Right lobe of liver (tissue), 6 donors: ENCODE measurements around the gene ADCY3. TPM values are rescaled to one million over a fixed set of nuclear protein-coding genes. Genes with fewer than 3 reads are reported as not detected.
A peak's percentile ranks its signal among the peaks of the same experiment; 100 is the strongest.

Source experiments
- ATAC-seq, 4 donors: fragments of 200-7000 bp; cut with Tn5 transposase; one replicate each; pipeline ENCODE4 v1.9.1; 2020; ENCODE audit warnings: mild to moderate bottlenecking in 4 of 4, moderate library complexity in 4 of 4
- DNase-seq, 3 donors: peaks; one replicate each; pipeline ENCODE4 v3.0.0-alpha.2; 2020
- H3K27ac ChIP-seq, 3 donors: fragments of 200-600 bp; one replicate each; pipeline ENCODE4 v1.8.0; 2022
- H3K27me3 ChIP-seq, 2 donors: fragments of 200-600 bp; one replicate each; pipeline ENCODE4 v1.8.0; 2022
- H3K36me3 ChIP-seq, 4 donors: fragments of 200-600 bp; sonication (generic) in 1 of 4; one replicate each; pipeline versions ENCODE4 v1.5.1 to v1.8.0; 2017 to 2022; ENCODE audit warnings: control low read depth in 1 of 4
- H3K4me1 ChIP-seq, 4 donors: fragments of 200-600 bp; sonication (generic) in 1 of 4; one replicate each; pipeline versions ENCODE4 v1.5.1 to v1.8.0; 2017 to 2022; ENCODE audit warnings: control low read depth in 1 of 4
- H3K4me3 ChIP-seq, 3 donors: fragments of 200-600 bp; one replicate each; pipeline ENCODE4 v1.8.0; 2022
- H3K9me3 ChIP-seq, 4 donors: fragments of 200-600 bp; sonication (generic) in 1 of 4; one replicate each; pipeline versions ENCODE4 v1.5.1 to v1.8.0; 2017 to 2022; ENCODE audit warnings: control low read depth in 1 of 4
- CTCF ChIP-seq, 4 donors: fragments of 200-600 bp in 3 of 4; fragments of 450-650 bp in 1 of 4; IDR thresholded peaks; one replicate each; pipeline versions ENCODE4 v1.5.1 to v1.8.0; 2016 to 2022; ENCODE audit warnings: antibody characterized with exemption in 4 of 4, mild to moderate bottlenecking in 2 of 4
- POLR2A ChIP-seq: fragments of 450-650 bp; IDR thresholded peaks from one replicate; pipeline ENCODE4 v1.6.1; 2017; ENCODE audit warnings: antibody characterized with exemption, mild to moderate bottlenecking
- WGBS: methylation state at CpG from one replicate; pipeline ENCODE4 v1.1.6; 2018; ENCODE audit warnings: low coverage, low lambda C conversion rate; ENCODE audit not compliant: insufficient coverage; ENCODE audit errors: missing lambda C conversion rate; 5-methylcytosine and 5-hydroxymethylcytosine counted together
- intact Hi-C, 2 donors: fragments of 100-400 bp; cut with DNase I; formaldehyde crosslinking; loops; one replicate each; pipeline versions ENCODE4 v1.11.2 to v1.14.1; 2022
- small RNA-seq, 2 experiments: library from RNA; depleted of rRNA; stranded (forward); fragments of <200 nt; gene quantifications; one replicate each; pipeline ENCODE3, GENCODE V24; 2016
- total RNA-seq, 6 experiments: library from RNA; depleted of rRNA in 2 of 6; stranded (reverse); fragments of >200 nt in 2 of 6; fragmentation: NEBNext Ultra II Directional in 3 of 6; extraction: Animal tissue kit (Norgen Biotek cat#: 25700) in 3 of 6; gene quantifications; one replicate each; pipeline versions ENCODE4 v1.1.0 to v1.2.4, GENCODE V29; 2016 to 2023
- donor health status: DM: no; HTN: yes; CAD: no.
- donor health status: DM: no; HTN: no; CAD: no.
- donor health status: DM: no; HTN: no; CAD: no.
- donor health status: DM: no; HTN: yes; CAD: no.
- donor health status: DM: no; HTN: yes; CAD: no.

ADCY3 gene
- total RNA-seq, 6 experiments from 2014 or later, result 2.2 to 7.0 (median 5.6) TPM

GRCh38 chr2:24779116-24779515 lies 140.9 kb downstream of the ADCY3 start:
- Histone ChIP-seq H3K4me1 (no peaks in the 10 kb centered on the region), H3K27ac (no peak overlapping the region), H3K27me3 (no peaks in the 10 kb centered on the region), H3K9me3 (no peaks in the 10 kb centered on the region), H3K4me3 (no peak overlapping the region), H3K36me3 (no peaks in the 10 kb centered on the region)
- TF ChIP-seq CTCF (IDR thresholded peaks at IDR 0.05) (no peak), POLR2A (no peak)
- DNase-seq (no peak), ATAC-seq (peak in 3 of 4 donors; percentile 27 to 41 (median 31))
- WGBS, result 48% methylated on average over 2 of the region's 2 CpGs
- intact Hi-C loops, result no loop called here

GRCh38 chr2:24774373-24774772 lies 145.7 kb downstream of the ADCY3 start:
- ATAC-seq, result no peak
- intact Hi-C loops, result no loop called here

GRCh38 chr2:24771764-24772586 lies 148.1 kb downstream of the ADCY3 start:
- Histone ChIP-seq H3K9me3 (no peaks in the 10 kb centered on the region), H3K27ac (no peak overlapping the region), H3K27me3 (no peaks in the 10 kb centered on the region), H3K4me3 (no peak overlapping the region), H3K4me1 (no peaks in the 10 kb centered on the region), H3K36me3 (peaks cover 0 to 11% (median 2%) of the 10 kb centered on the region in 4 donors)
- DNase-seq (no peak), ATAC-seq (no peak)
- TF ChIP-seq POLR2A, result no peak
- TF ChIP-seq CTCF (IDR thresholded peaks at IDR 0.05), result no peak
- intact Hi-C loops, result no loop called here
- WGBS, result 94% methylated on average over 4 of the region's 5 CpGs

More at GRCh38 chr2:24774373-24774772, 145.7 kb downstream of the ADCY3 start:
- Histone ChIP-seq H3K36me3 (peaks cover 0 to 3% (median 0%) of the 10 kb centered on the region in 4 donors), H3K4me3 (no peak overlapping the region), H3K27me3 (no peaks in the 10 kb centered on the region), H3K4me1 (no peaks in the 10 kb centered on the region), H3K9me3 (no peaks in the 10 kb centered on the region), H3K27ac (no peak overlapping the region)
- no peak for DNase-seq
- 81% methylated on average over 3 of the region's 3 CpGs for WGBS
- TF ChIP-seq POLR2A, result no peak
- TF ChIP-seq CTCF (IDR thresholded peaks at IDR 0.05), result no peak

- ATAC-seq (no peak), DNase-seq (no peak)
- Histone ChIP-seq H3K27ac (no peak overlapping the region), H3K4me1 (no peaks in the 10 kb centered on the region), H3K4me3 (no peak overlapping the region), H3K27me3 (no peaks in the 10 kb centered on the region), H3K36me3 (peaks cover 0 to 11% (median 2%) of the 10 kb centered on the region in 4 donors), H3K9me3 (no peaks in the 10 kb centered on the region)
- 70% methylated on average over 2 of the region's 5 CpGs for whole genome bisulfite sequencing
- intact Hi-C loops, result no loop called here
- TF ChIP-seq CTCF (IDR thresholded peaks at IDR 0.05) (no peak), POLR2A (no peak)
These were observed 149.0 kb downstream of the ADCY3 start for GRCh38 chr2:24771061-24771460.

Small RNA genes within 50 kb of the gene (small RNA-seq; reads per million reads assigned to genes)
- gene AC013267.1 (0 reads per million in 2 experiments), gene RF00016 (0 reads per million in 2 experiments)

Other genes starting within 250 kb of the ADCY3 start
- 10 to 100 TPM; 10.1 to 16.4 (median 15.3) TPM for gene PTRHD1, start 126.8 kb downstream of the ADCY3 start, total RNA-seq
- gene CENPO, start 126.8 kb downstream of the ADCY3 start, total RNA-seq, result 1 to 10 TPM; 1.6 to 6.0 (median 3.1) TPM
- 1 to 10 TPM; 1.1 to 2.1 (median 1.7) TPM for gene DNAJC27, start 51.7 kb upstream of the ADCY3 start, total RNA-seq
- gene EFR3B, start 121.8 kb upstream of the ADCY3 start, total RNA-seq, result under 1 TPM in 5 of 6 experiments, not detected in 1; 0.12 to 0.33 (median 0.16) TPM
- 1 to 10 TPM in 2 of 6 experiments, under 1 TPM in 4; 0.30 to 1.6 (median 0.57) TPM for gene POMC, start 248.3 kb upstream of the ADCY3 start, total RNA-seq